ENCODE data around the gene EDEM2.

GRCh38 chr20:35190556-35190955 is 43.4 kb upstream of the EDEM2 start:
- TF ChIP-seq POLR2AphosphoS5 (IDR thresholded peaks at IDR 0.05) (no peak), POLR2A (IDR thresholded peaks at IDR 0.05) (no peak)

Data from prostate gland (tissue), 1 donor.